ENCODE measurements around the gene HECTD3.

HECTD3 gene

DNA sequence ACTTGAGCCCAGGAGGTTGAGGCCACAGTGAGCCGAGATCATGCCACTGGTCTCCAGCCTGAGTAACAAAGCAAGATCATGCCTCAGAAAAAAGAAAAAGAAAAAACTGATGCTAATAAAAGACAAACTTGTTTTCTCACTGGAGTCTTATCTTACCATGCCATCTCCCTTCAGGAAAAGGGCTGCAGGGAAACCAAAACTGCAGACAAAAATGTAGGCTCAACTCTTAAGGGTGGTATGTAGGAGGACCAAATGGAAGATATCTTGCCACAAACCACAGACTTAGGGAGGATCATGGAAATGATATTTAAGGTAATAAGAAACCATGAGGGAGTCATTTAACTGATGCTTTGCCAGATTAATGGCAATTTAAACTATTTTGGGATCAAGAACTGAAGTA lies 33.8 kb upstream of the HECTD3 start:
- H3K27ac ChIP-seq: no peak overlapping the region
- H3K4me3 ChIP-seq (ENCODE audit: low read depth, low read length): no peak overlapping the region
- no peak for DNase-seq
- no peak for TF ChIP-seq CTCF (IDR thresholded peaks at IDR 0.05; ENCODE audit: low read depth, low read length)
- H3K9me3 ChIP-seq (ENCODE audit: severe bottlenecking): no peaks in the 10 kb centered on the region
- H3K36me3 ChIP-seq: peaks cover 9% of the 10 kb centered on the region
- no peaks in the 10 kb centered on the region for H3K27me3 ChIP-seq (ENCODE audit: insufficient read depth, low read depth, severe bottlenecking)

GRCh38 chr1:45043094-45043493 lies 32.0 kb upstream of the HECTD3 start:
- no peak overlapping the region for H3K4me3 ChIP-seq (ENCODE audit: low read depth, low read length)
- H3K9me3 ChIP-seq (ENCODE audit: severe bottlenecking): no peaks in the 10 kb centered on the region
- no peak for TF ChIP-seq CTCF (IDR thresholded peaks at IDR 0.05; ENCODE audit: low read depth, low read length)
- H3K27me3 ChIP-seq (ENCODE audit: insufficient read depth, low read depth, severe bottlenecking): no peaks in the 10 kb centered on the region
- H3K27ac ChIP-seq: no peak overlapping the region
- H3K36me3 ChIP-seq: peaks cover 6% of the 10 kb centered on the region
- DNase-seq: no peak

DNA sequence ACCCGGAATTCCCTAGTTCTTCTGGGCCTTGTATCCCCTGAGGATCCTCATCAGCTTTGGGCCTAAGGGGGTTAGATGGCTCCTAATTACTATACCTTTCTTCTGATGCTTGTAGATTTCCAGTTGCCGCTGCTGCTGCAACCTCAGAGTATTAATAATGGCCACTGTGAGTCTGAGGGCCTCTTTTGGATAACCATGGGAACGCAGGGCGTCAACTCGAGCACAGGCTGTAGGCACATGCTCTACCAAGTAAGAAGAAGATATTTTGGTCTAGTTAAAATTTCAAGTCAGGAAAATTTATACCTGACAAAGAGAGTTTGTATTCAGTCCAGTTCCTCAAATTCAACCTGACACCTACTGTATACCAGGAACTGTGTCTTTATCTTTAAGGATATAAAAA lies 29.2 kb upstream of the HECTD3 start:
- no peak for DNase-seq
- no peaks in the 10 kb centered on the region for H3K9me3 ChIP-seq (ENCODE audit: severe bottlenecking)
- H3K4me3 ChIP-seq (ENCODE audit: low read depth, low read length): no peak overlapping the region
- H3K27ac ChIP-seq: no peak overlapping the region
- H3K27me3 ChIP-seq (ENCODE audit: insufficient read depth, low read depth, severe bottlenecking): no peaks in the 10 kb centered on the region
- H3K36me3 ChIP-seq: peaks cover 4% of the 10 kb centered on the region
- no peak for TF ChIP-seq CTCF (IDR thresholded peaks at IDR 0.05; ENCODE audit: low read depth, low read length)

DNA sequence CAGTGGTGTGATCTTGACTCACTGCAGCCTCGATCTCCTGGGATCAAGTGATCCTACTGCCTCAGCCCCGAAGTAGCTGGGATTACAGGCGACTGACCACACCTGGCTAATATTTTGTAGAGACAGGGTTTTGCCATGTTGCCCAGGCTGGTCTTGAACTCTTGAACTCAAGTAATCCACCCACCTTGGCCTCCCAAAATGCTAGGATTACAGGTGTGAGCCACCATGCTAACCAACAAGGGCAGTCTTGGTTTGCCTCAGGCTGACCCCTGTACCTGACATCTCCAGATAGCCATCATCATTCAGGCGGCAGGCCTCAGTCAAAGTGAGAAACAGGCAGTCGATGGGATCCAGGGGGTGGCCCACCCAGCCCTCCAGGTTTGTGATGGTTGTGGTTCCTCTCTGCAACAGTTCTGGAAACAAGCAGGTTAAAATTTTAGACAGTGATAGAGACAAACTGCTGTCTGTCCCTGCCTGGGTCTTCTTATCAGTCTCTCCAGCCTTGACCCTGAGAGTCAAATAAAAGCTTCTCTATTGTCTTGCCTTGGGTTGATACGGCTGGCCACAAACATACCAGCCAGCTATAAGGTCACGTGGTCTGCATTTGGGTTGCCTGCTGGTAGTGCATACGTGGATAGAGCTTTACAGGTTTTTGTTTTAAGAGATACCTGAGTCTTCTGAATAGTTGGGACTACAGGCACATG lies 27.7 kb upstream of the HECTD3 start:
- H3K9me3 ChIP-seq (ENCODE audit: severe bottlenecking): no peaks in the 10 kb centered on the region
- no peaks in the 10 kb centered on the region for H3K27me3 ChIP-seq (ENCODE audit: insufficient read depth, low read depth, severe bottlenecking)
- H3K4me3 ChIP-seq (ENCODE audit: low read depth, low read length): no peak overlapping the region
- no peak overlapping the region for H3K27ac ChIP-seq
- TF ChIP-seq CTCF (IDR thresholded peaks at IDR 0.05; ENCODE audit: low read depth, low read length): no peak
- DNase-seq: no peak
- peaks cover 4% of the 10 kb centered on the region for H3K36me3 ChIP-seq

GRCh38 chr1:45038240-45038639 lies 27.1 kb upstream of the HECTD3 start:
- H3K4me3 ChIP-seq (ENCODE audit: low read depth, low read length): no peak overlapping the region
- no peak overlapping the region for H3K27ac ChIP-seq
- H3K27me3 ChIP-seq (ENCODE audit: insufficient read depth, low read depth, severe bottlenecking): no peaks in the 10 kb centered on the region
- peaks cover 4% of the 10 kb centered on the region for H3K36me3 ChIP-seq
- no peak for TF ChIP-seq CTCF (IDR thresholded peaks at IDR 0.05; ENCODE audit: low read depth, low read length)
- DNase-seq: no peak
- no peaks in the 10 kb centered on the region for H3K9me3 ChIP-seq (ENCODE audit: severe bottlenecking)

- no peak for TF ChIP-seq CTCF (IDR thresholded peaks at IDR 0.05; ENCODE audit: low read depth, low read length)
These were observed 26.3 kb upstream of the HECTD3 start for GRCh38 chr1:45037456-45037855.

More at GRCh38 chr1:45037456-45037855, 26.3 kb upstream of the HECTD3 start:
- no peak overlapping the region for H3K4me3 ChIP-seq (ENCODE audit: low read depth, low read length)
- DNase-seq: no peak
- H3K27ac ChIP-seq: no peak overlapping the region
- H3K27me3 ChIP-seq (ENCODE audit: insufficient read depth, low read depth, severe bottlenecking): no peaks in the 10 kb centered on the region
- no peaks in the 10 kb centered on the region; the same call in 1 of the 2 replicates for H3K36me3 ChIP-seq
- no peaks in the 10 kb centered on the region for H3K9me3 ChIP-seq (ENCODE audit: severe bottlenecking)
